Trophoblast cell (in vitro differentiated cells and primary cell): ENCODE measurements around the gene CYP3A5.

Experiments
- DNase-seq, 2 donors: peaks; one replicate each; pipeline ENCODE4 v3.0.0-alpha.2; 2016
- H2AFZ ChIP-seq: 2 replicates; pipeline ENCODE4 v1.6.1; 2013; ENCODE audit warnings: low read length, moderate library complexity, mild to moderate bottlenecking; ENCODE audit not compliant: insufficient read depth, poor library complexity
- H2AK5ac ChIP-seq: 2 replicates; pipeline ENCODE4 v1.6.1; 2013; ENCODE audit warnings: mild to moderate bottlenecking, low read length
- H2BK120ac ChIP-seq: 2 replicates; pipeline ENCODE4 v1.6.1; 2013; ENCODE audit warnings: low read length, mild to moderate bottlenecking, moderate library complexity; ENCODE audit not compliant: insufficient read depth, poor library complexity
- H2BK12ac ChIP-seq: 2 replicates; pipeline ENCODE4 v1.6.1; 2013; ENCODE audit warnings: mild to moderate bottlenecking, low read length, moderate library complexity
- H2BK5ac ChIP-seq: 2 replicates; pipeline ENCODE4 v1.6.1; 2013; ENCODE audit warnings: low read length, low read depth, moderate library complexity, mild to moderate bottlenecking; ENCODE audit not compliant: poor library complexity
- H3K14ac ChIP-seq: 2 replicates; pipeline ENCODE4 v1.6.1; 2013; ENCODE audit warnings: mild to moderate bottlenecking, low read length
- H3K18ac ChIP-seq: 2 replicates; pipeline ENCODE4 v1.6.1; 2013; ENCODE audit warnings: mild to moderate bottlenecking, low read length
- H3K23ac ChIP-seq: 2 replicates; pipeline ENCODE4 v1.6.1; 2013; ENCODE audit warnings: low read length
- H3K27ac ChIP-seq: 2 replicates; pipeline ENCODE4 v1.5.1; 2013; ENCODE audit warnings: low read depth, mild to moderate bottlenecking, inconsistent platforms, low read length, moderate library complexity
- H3K27me3 ChIP-seq: 2 replicates; pipeline ENCODE4 v1.6.1; 2013; ENCODE audit warnings: inconsistent platforms, mild to moderate bottlenecking, low read length, moderate library complexity; ENCODE audit not compliant: insufficient read depth
- H3K36me3 ChIP-seq, 2 experiments: 1 replicate in 1 of 2; 2 replicates in 1 of 2; pipeline ENCODE4 v1.6.1; 2013; ENCODE audit warnings: low read length in 2 of 2, mild to moderate bottlenecking in 2 of 2, moderate library complexity in 1 of 2; ENCODE audit not compliant: insufficient read depth in 2 of 2, control insufficient read depth in 1 of 2
- H3K4ac ChIP-seq: 2 replicates; pipeline ENCODE4 v1.6.1; 2013; ENCODE audit warnings: low read depth, mild to moderate bottlenecking, low read length, moderate library complexity
- H3K4me1 ChIP-seq, 2 experiments: 1 replicate in 1 of 2; 2 replicates in 1 of 2; pipeline ENCODE4 v1.6.1; 2013; ENCODE audit warnings: low read length in 2 of 2, mild to moderate bottlenecking in 2 of 2, moderate library complexity in 1 of 2; ENCODE audit not compliant: insufficient read depth in 2 of 2, control insufficient read depth in 1 of 2
- H3K4me2 ChIP-seq: 2 replicates; pipeline ENCODE4 v1.6.1; 2013; ENCODE audit warnings: inconsistent platforms, mild to moderate bottlenecking, low read length, moderate library complexity
- H3K4me3 ChIP-seq: 2 replicates; pipeline ENCODE4 v1.5.1; 2013; ENCODE audit warnings: mild to moderate bottlenecking, low read depth, low read length, inconsistent platforms
- H3K79me1 ChIP-seq: one replicate; pipeline ENCODE4 v1.6.1; 2013; ENCODE audit warnings: low read length
- H3K79me2 ChIP-seq: 2 replicates; pipeline ENCODE4 v1.6.1; 2013; ENCODE audit warnings: low read length, mild to moderate bottlenecking; ENCODE audit not compliant: control insufficient read depth, insufficient read depth, poor library complexity
- H3K9ac ChIP-seq: 2 replicates; pipeline ENCODE4 v1.6.1; 2013; ENCODE audit warnings: mild to moderate bottlenecking, low read length
- H3K9me3 ChIP-seq: 2 replicates; pipeline ENCODE4 v1.6.1; 2013; ENCODE audit warnings: low read depth, mild to moderate bottlenecking, control low read depth, inconsistent platforms, low read length; ENCODE audit not compliant: insufficient read depth
- H4K12ac ChIP-seq: 2 replicates; pipeline ENCODE4 v1.6.1; 2013; ENCODE audit warnings: low read depth, mild to moderate bottlenecking, low read length, moderate library complexity
- H4K8ac ChIP-seq: 2 replicates; pipeline ENCODE4 v1.6.1; 2013; ENCODE audit warnings: low read depth, mild to moderate bottlenecking, low read length, moderate library complexity
- H4K91ac ChIP-seq: one replicate; pipeline ENCODE4 v1.6.1; 2013; ENCODE audit warnings: low read depth, mild to moderate bottlenecking, low read length, moderate library complexity
- WGBS: extraction: QIAGEN DNeasy Blood & Tissue Kit; methylation state at CpG from one replicate; pipeline ENCODE4 v1.1.7; 2013; ENCODE audit warnings: missing lambda C conversion rate; ENCODE audit not compliant: insufficient read length, insufficient coverage; ENCODE audit errors: extremely low coverage; 5-methylcytosine and 5-hydroxymethylcytosine counted together

CYP3A5 gene

DNA sequence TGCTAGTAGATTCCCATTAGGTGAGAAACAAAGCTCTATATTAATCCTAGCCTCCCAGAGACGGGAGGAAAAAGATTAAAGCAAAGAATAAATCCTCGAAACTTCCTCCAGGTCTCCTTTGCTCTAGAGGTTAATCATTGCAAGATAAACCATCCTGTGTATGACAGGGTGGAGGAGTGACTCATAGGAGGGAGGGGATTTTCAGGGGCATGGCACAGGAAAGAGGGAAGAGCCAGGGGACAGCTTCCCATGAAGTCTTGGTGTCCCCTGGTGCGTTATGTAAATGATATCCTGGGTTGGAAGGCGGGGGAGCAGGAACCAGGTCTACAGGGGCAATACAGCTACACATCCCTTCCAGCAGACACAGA is 780 bp downstream of the CYP3A5 start:
- no peak overlapping the region for H2BK5ac ChIP-seq
- H3K4me1 ChIP-seq = no peaks in the 10 kb centered on the region
- H3K4ac ChIP-seq = no peak overlapping the region
- H4K91ac ChIP-seq = no peak overlapping the region
- H3K27ac ChIP-seq = no peak overlapping the region
- no CpG with 5 or more reads among the region's 4 CpGs for WGBS
- no peaks in the 10 kb centered on the region for H3K79me1 ChIP-seq
- H3K23ac ChIP-seq = no peak overlapping the region
- H3K9ac ChIP-seq = no peak overlapping the region
- no peak overlapping the region for H4K12ac ChIP-seq
- H4K8ac ChIP-seq = no peak overlapping the region
- H2AK5ac ChIP-seq = no peak overlapping the region
- H3K14ac ChIP-seq = no peak overlapping the region
- no peak overlapping the region for H3K18ac ChIP-seq
- DNase-seq = peak in 1 of 2 donors; percentile 3
- no peaks in the 10 kb centered on the region for H3K9me3 ChIP-seq
- no peak overlapping the region for H3K4me3 ChIP-seq
- H2AFZ ChIP-seq = no peak overlapping the region
- no peaks in the 10 kb centered on the region for H3K27me3 ChIP-seq
- no peak overlapping the region for H2BK12ac ChIP-seq
- no peak overlapping the region for H2BK120ac ChIP-seq
- H3K36me3 ChIP-seq = no peaks in the 10 kb centered on the region
- no peak overlapping the region for H3K4me2 ChIP-seq
- H3K79me2 ChIP-seq = no peaks in the 10 kb centered on the region

DNA sequence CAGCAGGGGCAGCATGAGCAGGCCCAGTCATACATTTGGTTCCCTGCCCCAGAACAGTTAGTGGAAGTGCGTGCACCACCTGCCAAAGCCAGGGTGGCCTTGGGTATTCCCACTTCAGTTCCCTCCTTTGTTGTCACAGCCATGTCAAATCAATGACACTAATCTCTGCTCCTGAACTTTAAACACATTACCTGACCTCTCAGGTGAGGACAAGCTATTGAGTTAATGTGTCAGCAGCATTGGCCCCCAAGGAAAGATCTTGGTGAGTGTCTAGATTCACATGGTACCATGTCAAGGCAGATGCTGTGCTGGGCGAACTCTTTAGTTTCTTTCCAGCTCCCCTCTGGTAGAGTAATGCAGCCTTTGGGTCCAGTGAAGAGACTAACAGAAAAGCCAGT is 2.1 kb downstream of the CYP3A5 start:
- Histone ChIP-seq H3K4me1 (no peaks in the 10 kb centered on the region), H2BK12ac (no peak overlapping the region), H3K23ac (no peak overlapping the region), H3K79me1 (no peaks in the 10 kb centered on the region), H3K36me3 (no peaks in the 10 kb centered on the region), H3K9me3 (no peaks in the 10 kb centered on the region), H3K4me2 (no peak overlapping the region), H3K27me3 (no peaks in the 10 kb centered on the region), H4K8ac (no peak overlapping the region), H2AK5ac (no peak overlapping the region), H3K4me3 (no peak overlapping the region), H2AFZ (no peak overlapping the region), H2BK120ac (no peak overlapping the region), H3K18ac (no peak overlapping the region), H3K27ac (no peak overlapping the region), H4K12ac (no peak overlapping the region), H2BK5ac (no peak overlapping the region), H3K14ac (no peak overlapping the region), H3K9ac (no peak overlapping the region), H4K91ac (no peak overlapping the region), H3K79me2 (no peaks in the 10 kb centered on the region), H3K4ac (no peak overlapping the region)
- WGBS = no CpG with 5 or more reads among the region's 2 CpGs
- DNase-seq = no peak

DNA sequence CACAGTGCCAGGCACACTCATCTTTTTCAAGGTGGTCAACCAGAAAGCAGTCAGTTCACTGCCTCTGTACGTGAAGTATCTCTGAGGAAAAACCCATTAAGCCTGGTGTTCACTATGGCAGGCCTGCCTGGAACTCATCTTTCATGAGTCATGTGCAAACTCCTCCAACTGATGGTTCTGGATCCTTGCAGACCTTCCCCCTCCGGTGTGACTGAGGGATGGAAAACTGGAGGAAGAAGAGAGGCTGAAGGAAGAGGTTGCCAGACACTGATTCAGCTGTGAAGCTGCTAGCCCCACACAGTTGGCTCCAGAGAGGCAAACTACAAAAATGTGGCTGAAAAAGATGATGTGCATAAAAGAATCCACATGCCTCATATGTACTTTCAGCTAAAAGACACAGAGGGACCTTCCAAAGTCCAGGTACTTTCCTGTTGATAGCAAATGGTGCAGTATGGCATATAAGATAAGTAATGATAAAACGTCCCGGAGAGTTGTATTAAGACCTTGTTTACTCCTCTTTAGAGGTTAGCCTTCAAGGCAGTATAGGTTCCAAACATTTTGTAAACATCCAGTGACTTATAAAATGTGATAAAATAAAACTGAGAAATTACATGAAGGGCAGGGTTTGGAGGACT is 2.7 kb downstream of the CYP3A5 start:
- no peaks in the 10 kb centered on the region for H3K79me2 ChIP-seq
- no peak overlapping the region for H3K27ac ChIP-seq
- no peaks in the 10 kb centered on the region for H3K36me3 ChIP-seq
- no peak overlapping the region for H3K4me3 ChIP-seq
- H2BK120ac ChIP-seq = no peak overlapping the region
- no peak overlapping the region for H3K9ac ChIP-seq
- H2AFZ ChIP-seq = no peak overlapping the region
- H3K23ac ChIP-seq = no peak overlapping the region
- H2AK5ac ChIP-seq = no peak overlapping the region
- H3K79me1 ChIP-seq = no peaks in the 10 kb centered on the region
- H2BK12ac ChIP-seq = no peak overlapping the region
- WGBS = no CpG with 5 or more reads among the region's 4 CpGs
- no peak overlapping the region for H3K4me2 ChIP-seq
- no peak overlapping the region for H2BK5ac ChIP-seq
- no peak overlapping the region for H4K12ac ChIP-seq
- H4K8ac ChIP-seq = no peak overlapping the region
- H3K4me1 ChIP-seq = no peaks in the 10 kb centered on the region
- H3K4ac ChIP-seq = no peak overlapping the region
- H3K14ac ChIP-seq = no peak overlapping the region
- no peak for DNase-seq
- H4K91ac ChIP-seq = no peak overlapping the region
- no peaks in the 10 kb centered on the region for H3K9me3 ChIP-seq
- no peak overlapping the region for H3K18ac ChIP-seq
- no peaks in the 10 kb centered on the region for H3K27me3 ChIP-seq

DNA sequence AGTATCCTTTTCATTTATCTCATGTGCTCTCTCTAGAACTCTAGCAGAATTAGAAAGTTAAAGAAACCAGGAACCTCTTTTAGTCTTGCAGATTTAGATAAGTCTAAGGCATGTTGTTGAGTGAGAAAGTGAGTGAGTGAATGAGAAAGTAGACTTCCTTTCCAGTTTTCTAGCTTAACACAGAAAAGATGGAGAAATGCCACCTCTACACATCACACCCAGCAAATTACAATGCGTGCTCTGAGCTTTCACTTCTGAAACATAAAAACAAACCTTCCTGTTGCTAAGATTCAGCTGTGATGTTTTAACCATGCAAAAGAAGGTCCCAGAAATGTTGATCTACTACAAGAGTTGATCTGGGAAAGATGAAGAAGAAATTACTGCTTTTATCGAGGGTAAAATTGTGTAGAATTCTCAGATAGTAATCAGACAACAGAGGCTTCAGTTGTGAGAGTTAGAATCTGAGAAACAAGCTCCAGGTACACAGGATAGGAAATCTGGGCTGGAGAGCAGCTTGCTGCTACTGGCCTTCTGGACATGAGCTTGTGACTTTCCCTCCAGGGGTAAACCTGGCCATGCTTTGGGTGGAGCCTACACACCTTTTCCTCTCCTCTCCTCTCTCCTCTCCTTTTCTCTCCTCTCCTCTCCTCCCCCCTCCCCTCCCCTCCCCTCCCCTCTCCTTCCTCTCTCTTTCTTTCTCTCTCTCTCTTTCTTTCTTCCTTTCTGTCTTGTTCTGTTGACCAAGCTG is 4.6 kb downstream of the CYP3A5 start:
- no peak overlapping the region for H2BK5ac ChIP-seq
- H4K91ac ChIP-seq = no peak overlapping the region
- no peak overlapping the region for H2AK5ac ChIP-seq
- no peak overlapping the region for H2BK12ac ChIP-seq
- H3K18ac ChIP-seq = no peak overlapping the region
- no peaks in the 10 kb centered on the region for H3K79me1 ChIP-seq
- no peaks in the 10 kb centered on the region for H3K4me1 ChIP-seq
- H3K27ac ChIP-seq = no peak overlapping the region
- H3K4me3 ChIP-seq = no peak overlapping the region
- no peak overlapping the region for H3K4ac ChIP-seq
- no peak overlapping the region for H4K12ac ChIP-seq
- WGBS = no CpG with 5 or more reads among the region's 2 CpGs
- no peak for DNase-seq
- H4K8ac ChIP-seq = no peak overlapping the region
- H3K9me3 ChIP-seq = no peaks in the 10 kb centered on the region
- H3K4me2 ChIP-seq = no peak overlapping the region
- H2BK120ac ChIP-seq = no peak overlapping the region
- H3K9ac ChIP-seq = no peak overlapping the region
- H3K27me3 ChIP-seq = no peaks in the 10 kb centered on the region
- H2AFZ ChIP-seq = no peak overlapping the region
- H3K23ac ChIP-seq = no peak overlapping the region
- H3K79me2 ChIP-seq = no peaks in the 10 kb centered on the region
- no peaks in the 10 kb centered on the region for H3K36me3 ChIP-seq
- H3K14ac ChIP-seq = no peak overlapping the region
